HG03066 (cell line): ENCODE data around the gene SYDE2.

Experiments used
- ATAC-seq: cut with Tn5 transposase; IDR thresholded peaks from one replicate; pipeline ENCODE4 v1.9.1; 2021; ENCODE audit warnings: low read depth; ENCODE audit not compliant: unreplicated experiment

Gene SYDE2

GRCh38 chr1:85133565-85134159 lies 67.2 kb downstream of the SYDE2 start:
- no peak for ATAC-seq

GRCh38 chr1:85132078-85132720 lies 68.6 kb downstream of the SYDE2 start:
- ATAC-seq: no peak

GRCh38 chr1:85128316-85128715 lies 72.5 kb downstream of the SYDE2 start:
- no peak for ATAC-seq

GRCh38 chr1:85125891-85126290 lies 74.9 kb downstream of the SYDE2 start:
- ATAC-seq: no peak

GRCh38 chr1:85124091-85124490 lies 76.7 kb downstream of the SYDE2 start:
- no peak for ATAC-seq

- ATAC-seq: no peak
Measured at GRCh38 chr1:85122169-85122568, 78.6 kb downstream of the SYDE2 start.

- ATAC-seq: no peak
Measured at GRCh38 chr1:85121744-85122143, 79.1 kb downstream of the SYDE2 start.

GRCh38 chr1:85118751-85119150 lies 82.1 kb downstream of the SYDE2 start:
- no peak for ATAC-seq

- no peak for ATAC-seq
Measured at GRCh38 chr1:85116856-85117255, 84.0 kb downstream of the SYDE2 start.

- no peak for ATAC-seq
Measured at GRCh38 chr1:85115933-85116332, 84.9 kb downstream of the SYDE2 start.

GRCh38 chr1:85111695-85112094 lies 89.1 kb downstream of the SYDE2 start:
- no peak for ATAC-seq

GRCh38 chr1:85109475-85109874 lies 91.3 kb downstream of the SYDE2 start:
- peak; percentile 75 for ATAC-seq
